Measurements from ENCODE around the gene ADAM15. TPM values are rescaled to one million over a fixed set of nuclear protein-coding genes. Genes with fewer than 3 reads are reported as not detected.

Gene ADAM15
- total and polyA plus RNA-seq, 2 donors (not counting 1 experiment from before 2014, with no cell fraction given), result 14.6 to 28.4 TPM

GRCh38 chr1:155091071-155092051 is 40.2 kb downstream of the ADAM15 start:
- Histone ChIP-seq H3K79me2 (ENCODE audit: control insufficient read depth, insufficient read depth, low read length) (no peaks in the 10 kb centered on the region), H3K27me3 (replicated peaks in 1 of 4; ENCODE audit: control extremely low read depth in 1 of 4, control insufficient read depth in 3 of 4, insufficient read depth in 4 of 4, low read length in 3 of 4) (peaks cover 0 to 6% (median 1%) of the 10 kb centered on the region in 4 experiments), H3K4me1 (ENCODE audit: control insufficient read depth in 2 of 2, insufficient read depth in 2 of 2, low read length in 2 of 2) (peaks cover 12 to 16% of the 10 kb centered on the region in 2 donors), H3K9ac (ENCODE audit: low read length) (no peak overlapping the region), H3K4me2 (replicated peaks; ENCODE audit: low read depth, low read length, poor library complexity, severe bottlenecking) (peak overlapping the region; percentile 35), H3K27ac (ENCODE audit: low read length in 2 of 2) (no peak overlapping the region), H4K20me1 (ENCODE audit: control insufficient read depth, insufficient read depth, low read length, poor library complexity, severe bottlenecking) (peaks cover 6% of the 10 kb centered on the region), H2AFZ (ENCODE audit: insufficient read depth, low read depth, low read length, poor library complexity, severe bottlenecking) (peak overlapping the region; percentile 20), H3K36me3 (replicated peaks in 1 of 2; ENCODE audit: control extremely low read depth in 1 of 2, control insufficient read depth in 1 of 2, extremely low read depth in 1 of 2, insufficient read depth in 2 of 2, low read length in 1 of 2) (no peaks in the 10 kb centered on the region), H3K4me3 (ENCODE audit: control extremely low read depth in 1 of 5, extremely low read depth in 1 of 5, insufficient read depth in 1 of 5, low read depth in 2 of 5, low read length in 4 of 5) (no peak overlapping the region), H3K9me3 (ENCODE audit: control extremely low read depth in 1 of 3, control insufficient read depth in 2 of 3, insufficient read depth in 1 of 3, low read length in 2 of 3) (no peaks in the 10 kb centered on the region)
- CTCF ChIA-PET, result interaction anchor here (0.6 to 6.8 kb wide), 44 partner anchors 9 to 1419 kb away, joined by 3 to 307 read pairs (median 5); partner anchors contain the start of genes DPM3, EFNA3, EFNA4 and KRTCAP2
- POLR2A ChIA-PET, result interaction anchor here (0.6 to 1.7 kb wide), 3 partner anchors 45 to 82 kb away, joined by 3 to 9 read pairs (median 4); partner anchors contain the start of gene KRTCAP2
- intact Hi-C loops (cut with micrococcal nuclease), result loop anchor here (1.0 to 5.0 kb wide), 3 partner anchors 36 to 501 kb away; partner anchors contain the start of gene EFNA1
- TF ChIP-seq EZH2 (IDR thresholded peaks at IDR 0.05; ENCODE audit: borderline replicate concordance, insufficient read depth, low read depth, low read length, poor library complexity, severe bottlenecking), result no peak
- TF ChIP-seq CTCF (IDR thresholded peaks at IDR 0.05), result peak; percentile 97
- ATAC-seq (ENCODE audit: low read depth), result peak; percentile 91
- H3K27ac Mint-ChIP-seq, result no peak overlapping the region
- H3K4me1 Mint-ChIP-seq, result peaks cover 6% of the 10 kb centered on the region
- peak; percentile 86 for DNase-seq
- WGBS (ENCODE audit: insufficient coverage), result 27% methylated on average over 14 of the region's 29 CpGs
- H3K4me3 Mint-ChIP-seq, result no peak overlapping the region
- H3K9me3 Mint-ChIP-seq (ENCODE audit: insufficient read depth), result no peaks in the 10 kb centered on the region
- H3K27me3 Mint-ChIP-seq, result peaks cover 12% of the 10 kb centered on the region
